Heart right ventricle (tissue), 16 donors: ENCODE data around the gene EIF2B2. TPM values are rescaled to one million over a fixed set of nuclear protein-coding genes. Genes with fewer than 3 reads are reported as not detected.

ENCODE experiments used
- ATAC-seq, 8 donors: fragments of 200-7000 bp; cut with Tn5 transposase; one replicate each; pipeline ENCODE4 v1.9.1; 2020; ENCODE audit warnings: mild to moderate bottlenecking in 8 of 8, moderate library complexity in 8 of 8, moderate number of reproducible peaks in 1 of 8
- DNase-seq, 2 donors: peaks; one replicate each; pipeline ENCODE4 v3.0.0-alpha.2; 2020
- H3K27ac ChIP-seq, 10 donors: fragments of 200-600 bp; sonication (generic) in 2 of 10; one replicate each; pipeline versions ENCODE4 v1.5.0 to v1.8.0; 2020 to 2022; ENCODE audit warnings: mild to moderate bottlenecking in 3 of 10
- H3K27me3 ChIP-seq, 7 donors: fragments of 200-600 bp; one replicate each; pipeline ENCODE4 v1.8.0; 2021 to 2022; ENCODE audit warnings: mild to moderate bottlenecking in 2 of 7
- H3K36me3 ChIP-seq, 9 donors: fragments of 200-600 bp; sonication (generic) in 1 of 9; one replicate each; pipeline versions ENCODE4 v1.5.0 to v1.8.0; 2020 to 2022; ENCODE audit warnings: mild to moderate bottlenecking in 2 of 9
- H3K4me1 ChIP-seq, 9 donors: fragments of 200-600 bp; sonication (generic) in 1 of 9; one replicate each; pipeline versions ENCODE4 v1.5.0 to v1.8.0; 2020 to 2022; ENCODE audit warnings: mild to moderate bottlenecking in 4 of 9
- H3K4me3 ChIP-seq, 10 donors: fragments of 200-600 bp; sonication (generic) in 2 of 10; one replicate each; pipeline versions ENCODE4 v1.5.0 to v1.8.0; 2020 to 2022; ENCODE audit warnings: mild to moderate bottlenecking in 7 of 10, moderate library complexity in 2 of 10
- H3K9me3 ChIP-seq, 11 donors: fragments of 200-600 bp in 10 of 11; sonication (generic) in 2 of 11; one replicate each; pipeline versions ENCODE4 v1.5.0 to v1.8.0; 2013 to 2022; ENCODE audit warnings: mild to moderate bottlenecking in 2 of 11, control low read depth in 1 of 11, moderate library complexity in 1 of 11
- WGBS, 2 donors: extraction: QIAGEN DNeasy Blood & Tissue Kit; methylation state at CpG; one replicate each; pipeline ENCODE4 v1.1.7; 2013; ENCODE audit warnings: inconsistent platforms in 1 of 2; 5-methylcytosine and 5-hydroxymethylcytosine counted together
- intact Hi-C, 10 donors: fragments of 100-400 bp; cut with DNase I; formaldehyde crosslinking; loops; one replicate each; pipeline versions ENCODE4 v1.11.1 to v1.14.2; 2022
- polyA plus RNA-seq, 2 donors: library from polyadenylated mRNA; stranded (reverse); fragments of 200-250 nt; gene quantifications; one replicate each; pipeline ENCODE4 v1.2.3, GENCODE V29; 2013
- total RNA-seq, 10 donors: library from RNA; stranded (reverse); fragmentation: NEBNext Ultra II Directional in 3 of 10; extraction: Animal tissue kit (Norgen Biotek cat#: 25700) in 3 of 10; gene quantifications; one replicate each; pipeline versions ENCODE4 v1.2.1 to v1.2.4, GENCODE V29; 2021 to 2023
- TF ChIP-seq, protein P1 (sequence below), 9 donors: fragments of 200-600 bp; sonication (generic) in 2 of 9; IDR thresholded peaks; one replicate each; pipeline versions ENCODE4 v1.5.0 to v1.8.0; 2021 to 2022; ENCODE audit warnings: antibody characterized with exemption in 9 of 9, mild to moderate bottlenecking in 5 of 9, moderate library complexity in 1 of 9
- donor health status: Arrhythmogenic right ventricular cardiomyopathy.
- donor health status: ischemic (EF 13 %, LVEDD 7.1; RV severe dilation, severe dysfunction).
- donor health status: healthy with polysubstance abuse.
- donor health status: DM: no; HTN: yes; CAD: no.
- donor health status: DM: no; HTN: no; CAD: no.
- donor health status: ischemic (EF 25% LVEDD 6.9; RV normal size, moderate dysfunction).
- donor health status: ischemic (EF 25% LVEDD 5.7; RV mildly dilated, moderate dysfunction).
- donor health status: healthy.
- donor health status: DM: yes; HTN: yes; CAD: no.
- donor health status: Ischemic cardiomyopathy.
- donor health status: ischemic (EF 35%, LVEDD 5.7; RV mildly dilated, moderate dysfunction).
- donor health status: nonischemic (EF 11% LVEDD 7.7; RV severe dilation, severe dysfunction).
- donor health status: DM: yes; HTN: yes; CAD: no.
- donor health status: PGD.
- donor health status: ischemic (EF 29% LVEDD 5.4; RV normal size, mild dysfunction).
- donor health status: nonischemic (EF 23%, LVEDD 6.1; RV moderate dilation, normal function).

The EIF2B2 gene
- total and polyA plus RNA-seq, 12 donors: 14.3 to 60.4 (median 31.5) TPM

DNA sequence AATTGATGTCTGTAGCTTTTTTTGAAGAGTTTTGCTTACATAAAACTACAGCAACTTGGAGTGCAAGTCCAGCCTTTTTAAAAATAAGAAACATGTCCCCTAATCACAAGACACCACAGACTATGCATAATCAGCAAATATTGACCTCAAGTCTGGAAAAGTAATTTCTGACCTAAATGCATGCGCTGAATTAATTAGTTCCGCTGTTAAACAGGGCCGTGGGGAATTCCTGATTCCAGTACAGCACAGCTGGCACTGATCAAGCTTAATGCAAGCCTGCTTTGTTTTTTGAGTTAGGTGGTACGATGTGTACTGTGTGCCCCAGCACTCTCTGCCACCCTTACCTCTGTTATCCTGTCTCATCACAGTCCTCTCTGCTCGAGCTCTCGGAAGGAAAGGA is 39.3 kb downstream of the EIF2B2 start:
- TF ChIP-seq, protein P1, sequence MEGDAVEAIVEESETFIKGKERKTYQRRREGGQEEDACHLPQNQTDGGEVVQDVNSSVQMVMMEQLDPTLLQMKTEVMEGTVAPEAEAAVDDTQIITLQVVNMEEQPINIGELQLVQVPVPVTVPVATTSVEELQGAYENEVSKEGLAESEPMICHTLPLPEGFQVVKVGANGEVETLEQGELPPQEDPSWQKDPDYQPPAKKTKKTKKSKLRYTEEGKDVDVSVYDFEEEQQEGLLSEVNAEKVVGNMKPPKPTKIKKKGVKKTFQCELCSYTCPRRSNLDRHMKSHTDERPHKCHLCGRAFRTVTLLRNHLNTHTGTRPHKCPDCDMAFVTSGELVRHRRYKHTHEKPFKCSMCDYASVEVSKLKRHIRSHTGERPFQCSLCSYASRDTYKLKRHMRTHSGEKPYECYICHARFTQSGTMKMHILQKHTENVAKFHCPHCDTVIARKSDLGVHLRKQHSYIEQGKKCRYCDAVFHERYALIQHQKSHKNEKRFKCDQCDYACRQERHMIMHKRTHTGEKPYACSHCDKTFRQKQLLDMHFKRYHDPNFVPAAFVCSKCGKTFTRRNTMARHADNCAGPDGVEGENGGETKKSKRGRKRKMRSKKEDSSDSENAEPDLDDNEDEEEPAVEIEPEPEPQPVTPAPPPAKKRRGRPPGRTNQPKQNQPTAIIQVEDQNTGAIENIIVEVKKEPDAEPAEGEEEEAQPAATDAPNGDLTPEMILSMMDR (IDR thresholded peaks at IDR 0.05): no peak
- no peak for ATAC-seq
- WGBS, 2 donors: 62 to 70% methylated on average over 6 of the region's 6 CpGs
- H3K9me3 ChIP-seq: no peaks in the 10 kb centered on the region
- DNase-seq: no peak
- H3K27ac ChIP-seq: no peak overlapping the region
- intact Hi-C loops: no loop called here
- H3K4me3 ChIP-seq: no peak overlapping the region
- H3K36me3 ChIP-seq: peaks cover 0 to 74% (median 9%) of the 10 kb centered on the region in 9 donors
- no peaks in the 10 kb centered on the region for H3K27me3 ChIP-seq
- peaks cover 0 to 39% (median 19%) of the 10 kb centered on the region in 9 donors for H3K4me1 ChIP-seq

DNA sequence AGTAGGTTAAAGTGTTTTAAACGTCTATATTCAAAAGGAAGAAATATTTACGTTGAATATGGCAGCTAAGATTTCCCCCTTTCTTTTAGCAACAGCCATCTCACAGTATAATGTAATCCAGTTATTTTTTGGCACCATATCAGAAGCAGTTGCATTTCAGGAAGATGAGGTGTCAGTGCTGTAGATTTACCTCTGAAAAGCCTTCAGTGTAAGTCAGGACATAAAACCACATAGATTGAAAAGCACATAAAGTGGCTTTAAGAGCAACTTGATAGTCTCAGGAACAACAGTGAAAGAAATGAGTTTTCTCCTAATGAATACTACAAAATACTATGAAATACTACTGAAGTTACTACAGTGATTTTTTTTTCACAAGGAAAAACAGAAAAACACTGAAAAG is 41.6 kb downstream of the EIF2B2 start:
- intact Hi-C loops: no loop called here
- no peaks in the 10 kb centered on the region for H3K9me3 ChIP-seq
- ATAC-seq (no peak), DNase-seq (no peak)
- H3K27ac ChIP-seq: no peak overlapping the region
- peaks cover 0 to 55% (median 5%) of the 10 kb centered on the region in 9 donors for H3K36me3 ChIP-seq
- H3K4me1 ChIP-seq: peaks cover 0 to 51% (median 19%) of the 10 kb centered on the region in 9 donors
- TF ChIP-seq, protein P1 (IDR thresholded peaks at IDR 0.05): no peak
- WGBS, 2 donors: 20 to 43% methylated on average over 2 of the region's 2 CpGs
- no peak overlapping the region for H3K4me3 ChIP-seq
- H3K27me3 ChIP-seq: no peaks in the 10 kb centered on the region

DNA sequence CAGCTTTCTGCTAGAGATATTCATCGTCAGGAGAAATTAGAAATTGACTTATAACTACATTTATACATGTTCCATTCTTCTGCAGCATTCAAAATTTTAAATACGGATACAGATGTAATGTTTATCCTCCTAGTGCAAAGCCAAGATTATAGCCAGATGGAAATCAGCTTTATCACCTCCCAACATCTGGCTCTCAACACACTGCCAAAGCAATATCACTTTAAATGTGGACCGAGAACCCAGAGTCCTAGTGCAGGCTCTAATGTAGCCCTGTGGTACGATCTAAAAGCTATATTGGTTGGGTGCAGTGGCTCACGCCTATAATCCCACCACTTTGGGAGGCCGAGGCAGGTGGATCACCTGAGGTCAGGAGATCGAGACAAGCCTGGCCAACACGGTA is 42.0 kb downstream of the EIF2B2 start:
- Histone ChIP-seq H3K9me3 (no peaks in the 10 kb centered on the region), H3K4me3 (no peak overlapping the region), H3K4me1 (peaks cover 0 to 55% (median 22%) of the 10 kb centered on the region in 9 donors), H3K27me3 (no peaks in the 10 kb centered on the region), H3K36me3 (peaks cover 0 to 54% (median 5%) of the 10 kb centered on the region in 9 donors), H3K27ac (no peak overlapping the region)
- intact Hi-C loops: no loop called here
- no peak for ATAC-seq
- WGBS, 2 donors: 81 to 82% methylated on average over 8 of the region's 8 CpGs
- TF ChIP-seq, protein P1 (IDR thresholded peaks at IDR 0.05): no peak
- no peak for DNase-seq

DNA sequence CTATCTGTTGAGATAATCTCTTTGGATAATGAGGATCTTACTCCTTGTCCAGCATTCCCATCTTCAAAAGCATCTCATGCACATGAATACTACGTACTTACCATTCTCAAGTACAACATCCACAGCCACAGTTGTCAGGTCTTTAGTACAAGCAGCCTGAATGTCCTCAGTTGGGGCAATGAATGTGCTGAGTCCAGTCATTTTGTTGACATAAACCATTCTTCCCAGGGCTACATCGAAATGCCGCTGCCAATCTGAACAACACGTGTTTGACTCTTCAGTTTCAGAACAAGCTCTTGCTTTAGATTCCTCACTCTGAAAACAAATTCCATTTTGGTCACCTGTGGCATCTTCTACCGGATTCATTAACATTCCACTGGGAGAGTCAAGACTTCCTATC is 43.6 kb downstream of the EIF2B2 start:
- DNase-seq: no peak
- H3K9me3 ChIP-seq: no peaks in the 10 kb centered on the region
- no peaks in the 10 kb centered on the region for H3K27me3 ChIP-seq
- H3K4me1 ChIP-seq: peaks cover 0 to 66% (median 36%) of the 10 kb centered on the region in 9 donors
- intact Hi-C loops: no loop called here
- peaks cover 0 to 39% (median 5%) of the 10 kb centered on the region in 9 donors for H3K36me3 ChIP-seq
- WGBS, 2 donors: 47 to 65% methylated on average over 5 of the region's 5 CpGs
- TF ChIP-seq, protein P1 (IDR thresholded peaks at IDR 0.05): no peak
- no peak overlapping the region for H3K27ac ChIP-seq
- ATAC-seq: peak in 1 of 8 donors; percentile 57
- no peak overlapping the region for H3K4me3 ChIP-seq
